Stimulated activated CD8-positive, alpha-beta memory T cell treated with anti-CD3 and anti-CD28 coated beads, Interleukin-4, amount 100 ng/mL, for 48 hours (primary cell): ENCODE measurements around the gene MAB21L4.
A peak's percentile ranks its signal among the peaks of the same experiment; 100 is the strongest.
"Not testable (repeated sequence)": the region's sequence is repeated elsewhere in the genome, so short reads cannot be mapped to it uniquely, and the experiment has no call there.

ENCODE experiments used
- DNase-seq: peaks from one replicate; pipeline ENCODE4 v3.0.0-alpha.2; 2020

The MAB21L4 gene

GRCh38 chr2:240855670-240856069 lies 40.3 kb downstream of the MAB21L4 start:
- DNase-seq: no peak

- DNase-seq: no peak
These were observed 43.2 kb downstream of the MAB21L4 start for GRCh38 chr2:240852671-240853314.

- peak; percentile 93 for DNase-seq
These were observed 44.6 kb downstream of the MAB21L4 start for GRCh38 chr2:240851078-240851991.

GRCh38 chr2:240850756-240851077 lies 45.2 kb downstream of the MAB21L4 start:
- no peak for DNase-seq

- DNase-seq: no peak
These were observed 45.9 kb downstream of the MAB21L4 start for GRCh38 chr2:240850026-240850425.

- DNase-seq: no peak
These were observed 46.9 kb downstream of the MAB21L4 start for GRCh38 chr2:240848900-240849680.

GRCh38 chr2:240847817-240848216 lies 48.1 kb downstream of the MAB21L4 start:
- no peak for DNase-seq

GRCh38 chr2:240846873-240847595 lies 48.9 kb downstream of the MAB21L4 start:
- DNase-seq: no peak

- DNase-seq: not testable (repeated sequence)
These were observed 49.6 kb downstream of the MAB21L4 start for GRCh38 chr2:240846309-240846708.

- DNase-seq: no peak
These were observed 55.4 kb downstream of the MAB21L4 start for GRCh38 chr2:240840435-240841060.

- DNase-seq: no peak
These were observed 56.5 kb downstream of the MAB21L4 start for GRCh38 chr2:240839152-240840143.

GRCh38 chr2:240837621-240838020 lies 58.3 kb downstream of the MAB21L4 start:
- DNase-seq: no peak

GRCh38 chr2:240836781-240837467 lies 59.0 kb downstream of the MAB21L4 start:
- DNase-seq: no peak
